HepG2 (cell line): ENCODE measurements around the gene TMEM214. TPM values are rescaled to one million over a fixed set of nuclear protein-coding genes. Genes with fewer than 3 reads are reported as not detected.

Source experiments
- ATAC-seq: fragments of 200-7000 bp; cut with Tn5 transposase; 3 replicates; pipeline ENCODE4 v1.9.1; 2020; ENCODE audit warnings: mild to moderate bottlenecking, moderate library complexity
- BruUV-seq: library from RNA; stranded (reverse); fragments of 400-500 nt; replicated peaks from 2 replicates; lab custom pipeline; 2021; lab: Mats Ljungman, UMichigan
- CTCF ChIA-PET: fragments of 300-600 bp; formaldehyde crosslinking; extraction: SDS; loops from one replicate; lab custom pipeline; 2021; ENCODE audit warnings: low total read pairs, inconsistent platforms, low intra/inter-chr PET ratio; lab: Yijun Ruan, JAX
- POLR2A ChIA-PET: fragments of 350-600 bp; sonication (Branson Sonifier 250); formaldehyde crosslinking; loops from one replicate; lab custom pipeline; 2020; ENCODE audit warnings: antibody characterized with exemption, inconsistent platforms; lab: Yijun Ruan, JAX
- DNase-seq: peaks from one replicate; pipeline ENCODE4 v3.0.0-alpha.2; 2015; ENCODE audit warnings: low spot score
- FAIRE-seq: peaks from 3 replicates; lab custom pipeline; 2011; peaks lifted over from hg19 to GRCh38; lab: Jason Lieb, UNC
- H2AFZ ChIP-seq: one replicate; pipeline ENCODE4 v1.6.1; 2011; ENCODE audit warnings: low read length, inconsistent platforms
- H3K27ac ChIP-seq: fragments of 300-600 bp; 3 replicates; pipeline ENCODE4 v1.8.0; 2011; ENCODE audit warnings: mixed run types, mild to moderate bottlenecking, mixed read lengths, low read length, inconsistent platforms; ENCODE audit not compliant: insufficient read depth; ENCODE audit errors: extremely low read length
- H3K27me3 ChIP-seq, 2 experiments: fragments of 200-600 bp in 1 of 2; 2 replicates in 1 of 2; 3 replicates in 1 of 2; pipeline versions ENCODE4 v1.6.0 to v1.8.0; 2011; ENCODE audit warnings: low read length in 2 of 2, mild to moderate bottlenecking in 2 of 2, moderate library complexity in 2 of 2, inconsistent platforms in 1 of 2; ENCODE audit not compliant: insufficient read depth in 2 of 2, control insufficient read depth in 1 of 2
- H3K36me3 ChIP-seq, 2 experiments: fragments of 200-600 bp in 1 of 2; replicated peaks in 1 of 2; 2 replicates in 1 of 2; 3 replicates in 1 of 2; pipeline versions ENCODE4 v1.5.1 to v1.8.0; 2011; ENCODE audit warnings: low read length in 2 of 2, inconsistent platforms in 1 of 2; ENCODE audit not compliant: insufficient read depth in 2 of 2, control insufficient read depth in 1 of 2
- H3K4me1 ChIP-seq: 2 replicates; pipeline ENCODE4 v1.5.1; 2012; ENCODE audit warnings: low read length, inconsistent platforms; ENCODE audit not compliant: insufficient read depth
- H3K4me2 ChIP-seq: 2 replicates; pipeline ENCODE4 v1.6.0; 2011; ENCODE audit warnings: low read depth, low read length, inconsistent platforms
- H3K4me3 ChIP-seq, 3 experiments: fragments of 200-600 bp in 1 of 3; sonication (generic), shearing (Covaris generic) in 1 of 3; replicated peaks in 1 of 3; 2 replicates each; pipeline ENCODE4 v1.5.1; 2011 to 2016; ENCODE audit warnings: low read length in 3 of 3, inconsistent platforms in 2 of 3, low read depth in 2 of 3, mild to moderate bottlenecking in 2 of 3, control low read depth in 1 of 3, mixed read lengths in 1 of 3; ENCODE audit not compliant: insufficient read depth in 1 of 3
- H3K79me2 ChIP-seq: one replicate; pipeline ENCODE4 v1.6.1; 2011; ENCODE audit warnings: low read length, inconsistent platforms; ENCODE audit not compliant: insufficient read depth
- H3K9ac ChIP-seq: 2 replicates; pipeline ENCODE4 v1.6.0; 2011; ENCODE audit warnings: mild to moderate bottlenecking, low read depth, low read length, inconsistent platforms; ENCODE audit not compliant: insufficient read depth
- H3K9me3 ChIP-seq: 2 replicates; pipeline ENCODE4 v1.5.1; 2012; ENCODE audit warnings: mild to moderate bottlenecking, low read length
- H4K20me1 ChIP-seq: 2 replicates; pipeline ENCODE4 v1.6.0; 2011; ENCODE audit warnings: inconsistent platforms, mild to moderate bottlenecking, low read length, moderate library complexity; ENCODE audit not compliant: insufficient read depth
- ARNT ChIP-seq: fragments of 450-650 bp; IDR thresholded peaks from 2 replicates; pipeline ENCODE4 v1.6.1; 2017
- CHD2 ChIP-seq: IDR thresholded peaks from 2 replicates; pipeline ENCODE4 v1.6.1; 2011; ENCODE audit warnings: low read depth, low read length, improper control_type of control experiment
- HNRNPK ChIP-seq: fragments of 200-400 bp; formaldehyde crosslinking; IDR thresholded peaks from 2 replicates; pipeline ENCODE4 v1.6.1; 2018; ENCODE audit warnings: low read length, low read depth, moderate library complexity, mild to moderate bottlenecking; ENCODE audit not compliant: poor library complexity, severe bottlenecking
- KAT7 ChIP-seq: IDR thresholded peaks from 2 replicates; pipeline ENCODE4 v1.6.1; 2018; ENCODE audit warnings: borderline replicate concordance, missing compliant biosample characterization
- ONECUT2 ChIP-seq: sonication (generic); formaldehyde crosslinking; IDR thresholded peaks from 2 replicates; pipeline ENCODE4 v1.4.0; 2020; ENCODE audit warnings: missing genetic modification reagents
- PLRG1 ChIP-seq: fragments of 450-650 bp; conservative IDR thresholded peaks from 2 replicates; pipeline ENCODE4 v1.6.1; 2016
- SMAD9 ChIP-seq: sonication (generic); formaldehyde crosslinking; IDR thresholded peaks from 2 replicates; pipeline ENCODE4 v1.5.1; 2020; ENCODE audit warnings: mild to moderate bottlenecking, missing genetic modification reagents
- ZNF317 ChIP-seq: sonication (generic); formaldehyde crosslinking; IDR thresholded peaks from 2 replicates; pipeline ENCODE4 v1.5.0; 2020; ENCODE audit warnings: mild to moderate bottlenecking, missing genetic modification reagents
- ZSCAN21 ChIP-seq: sonication (generic); formaldehyde crosslinking; IDR thresholded peaks from 2 replicates; pipeline ENCODE4 v1.8.0; 2022; ENCODE audit warnings: mild to moderate bottlenecking, missing genetic modification reagents, moderate library complexity, borderline replicate concordance
- ZSCAN30 ChIP-seq: sonication (generic); formaldehyde crosslinking; IDR thresholded peaks from 2 replicates; pipeline ENCODE4 v1.5.0; 2020; ENCODE audit warnings: mild to moderate bottlenecking, missing genetic modification reagents
- WGBS: methylation state at CpG from one replicate; pipeline ENCODE4 v1.1.6; 2017; ENCODE audit warnings: low lambda C conversion rate; 5-methylcytosine and 5-hydroxymethylcytosine counted together
- in situ Hi-C: cut with HindIII; loops from 2 replicates; pipeline ENCODE4 v1.10.0; 2017; ENCODE audit warnings: low pct_unique_long_range_greater_than_20kb; ENCODE audit not compliant: extremely low pct_ligation_motif_present
- intact Hi-C: fragments of 100-400 bp; cut with micrococcal nuclease; formaldehyde crosslinking; loops from one replicate; pipeline ENCODE4 v1.10.0; 2022; ENCODE audit not compliant: unreplicated experiment
- polyA plus RNA-seq, 8 experiments: library from polyadenylated mRNA; depleted of rRNA in 3 of 8; stranded (reverse) in 7 of 8; unstranded in 1 of 8; fragments of >200 nt; fragmentation: Illumina TruSeq in 4 of 8; extraction: Trizol in 4 of 8; gene quantifications; 2 replicates each; pipeline versions ENCODE4 v1.2.1 to v1.2.3, GENCODE V29; 2011 to 2016; ENCODE audit warnings: low read depth in 4 of 8, missing spikeins in 1 of 8, mixed read lengths in 1 of 8; ENCODE audit not compliant: insufficient read depth in 1 of 8
- total RNA-seq, 5 experiments: library from RNA; depleted of rRNA; stranded (reverse); fragments of >200 nt; fragmentation: Illumina TruSeq; extraction: Trizol; gene quantifications; 2 replicates each; pipeline ENCODE4 v1.2.3, GENCODE V29; 2016; ENCODE audit warnings: low read depth in 1 of 5
- TF ChIP-seq, protein P1 (sequence below): sonication (generic); formaldehyde crosslinking; IDR thresholded peaks from 2 replicates; pipeline ENCODE4 v1.4.0; 2020; ENCODE audit warnings: missing genetic modification reagents
- TF ChIP-seq, protein P2 (sequence below): sonication (generic); formaldehyde crosslinking; IDR thresholded peaks from 2 replicates; pipeline ENCODE4 v1.5.0; 2020; ENCODE audit warnings: mild to moderate bottlenecking, missing genetic modification reagents
- TF ChIP-seq, protein P3 (sequence below): sonication (generic); formaldehyde crosslinking; IDR thresholded peaks from 2 replicates; pipeline ENCODE4 v1.5.1; 2020; ENCODE audit warnings: missing genetic modification reagents, mild to moderate bottlenecking, borderline replicate concordance
- TF ChIP-seq, protein P4 (sequence below): sonication (generic); formaldehyde crosslinking; IDR thresholded peaks from 2 replicates; pipeline ENCODE4 v1.4.0; 2020; ENCODE audit warnings: missing genetic modification reagents

Gene TMEM214
- total and polyA plus RNA-seq, 2 of the 13 experiments (the other 11 are each of a cell fraction or from before 2014, with no cell fraction given): 58.3 to 132 TPM

DNA sequence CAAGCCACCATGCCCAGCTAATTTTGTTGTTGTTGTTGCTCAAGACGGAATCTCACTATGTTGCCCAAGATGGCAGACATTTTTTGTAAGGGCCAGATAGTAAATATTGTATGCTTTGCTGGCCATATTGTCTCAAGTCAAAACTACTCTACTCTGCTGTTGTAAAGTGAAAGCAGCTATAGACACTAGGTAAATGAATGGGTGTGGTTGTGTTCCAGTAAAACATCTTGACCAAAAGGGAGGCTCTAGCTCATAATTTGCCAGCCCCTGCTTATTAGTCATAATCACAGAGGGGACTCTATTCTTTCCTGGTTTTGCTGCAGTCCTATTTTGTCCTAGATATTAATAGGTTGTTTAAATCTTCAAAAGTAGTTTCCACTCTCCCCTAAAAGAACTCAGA is 37.8 kb upstream of the TMEM214 start:
- no peak for FAIRE-seq
- POLR2A ChIA-PET: no interaction called here
- in situ Hi-C loops: no loop called here
- TF ChIP-seq ARNT: no peak
- TF ChIP-seq ZSCAN21 (CRISPR knock-in tag): no peak
- no peak for TF ChIP-seq ONECUT2
- TF ChIP-seq, protein P1, sequence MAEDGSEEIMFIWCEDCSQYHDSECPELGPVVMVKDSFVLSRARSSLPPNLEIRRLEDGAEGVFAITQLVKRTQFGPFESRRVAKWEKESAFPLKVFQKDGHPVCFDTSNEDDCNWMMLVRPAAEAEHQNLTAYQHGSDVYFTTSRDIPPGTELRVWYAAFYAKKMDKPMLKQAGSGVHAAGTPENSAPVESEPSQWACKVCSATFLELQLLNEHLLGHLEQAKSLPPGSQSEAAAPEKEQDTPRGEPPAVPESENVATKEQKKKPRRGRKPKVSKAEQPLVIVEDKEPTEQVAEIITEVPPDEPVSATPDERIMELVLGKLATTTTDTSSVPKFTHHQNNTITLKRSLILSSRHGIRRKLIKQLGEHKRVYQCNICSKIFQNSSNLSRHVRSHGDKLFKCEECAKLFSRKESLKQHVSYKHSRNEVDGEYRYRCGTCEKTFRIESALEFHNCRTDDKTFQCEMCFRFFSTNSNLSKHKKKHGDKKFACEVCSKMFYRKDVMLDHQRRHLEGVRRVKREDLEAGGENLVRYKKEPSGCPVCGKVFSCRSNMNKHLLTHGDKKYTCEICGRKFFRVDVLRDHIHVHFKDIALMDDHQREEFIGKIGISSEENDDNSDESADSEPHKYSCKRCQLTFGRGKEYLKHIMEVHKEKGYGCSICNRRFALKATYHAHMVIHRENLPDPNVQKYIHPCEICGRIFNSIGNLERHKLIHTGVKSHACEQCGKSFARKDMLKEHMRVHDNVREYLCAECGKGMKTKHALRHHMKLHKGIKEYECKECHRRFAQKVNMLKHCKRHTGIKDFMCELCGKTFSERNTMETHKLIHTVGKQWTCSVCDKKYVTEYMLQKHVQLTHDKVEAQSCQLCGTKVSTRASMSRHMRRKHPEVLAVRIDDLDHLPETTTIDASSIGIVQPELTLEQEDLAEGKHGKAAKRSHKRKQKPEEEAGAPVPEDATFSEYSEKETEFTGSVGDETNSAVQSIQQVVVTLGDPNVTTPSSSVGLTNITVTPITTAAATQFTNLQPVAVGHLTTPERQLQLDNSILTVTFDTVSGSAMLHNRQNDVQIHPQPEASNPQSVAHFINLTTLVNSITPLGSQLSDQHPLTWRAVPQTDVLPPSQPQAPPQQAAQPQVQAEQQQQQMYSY: no peak
- no peak for TF ChIP-seq KAT7 (CRISPR knock-in tag)
- TF ChIP-seq ZSCAN30 (CRISPR knock-in tag): no peak
- no peak for TF ChIP-seq PLRG1
- no peak for TF ChIP-seq HNRNPK
- TF ChIP-seq CHD2: no peak
- TF ChIP-seq, protein P2, sequence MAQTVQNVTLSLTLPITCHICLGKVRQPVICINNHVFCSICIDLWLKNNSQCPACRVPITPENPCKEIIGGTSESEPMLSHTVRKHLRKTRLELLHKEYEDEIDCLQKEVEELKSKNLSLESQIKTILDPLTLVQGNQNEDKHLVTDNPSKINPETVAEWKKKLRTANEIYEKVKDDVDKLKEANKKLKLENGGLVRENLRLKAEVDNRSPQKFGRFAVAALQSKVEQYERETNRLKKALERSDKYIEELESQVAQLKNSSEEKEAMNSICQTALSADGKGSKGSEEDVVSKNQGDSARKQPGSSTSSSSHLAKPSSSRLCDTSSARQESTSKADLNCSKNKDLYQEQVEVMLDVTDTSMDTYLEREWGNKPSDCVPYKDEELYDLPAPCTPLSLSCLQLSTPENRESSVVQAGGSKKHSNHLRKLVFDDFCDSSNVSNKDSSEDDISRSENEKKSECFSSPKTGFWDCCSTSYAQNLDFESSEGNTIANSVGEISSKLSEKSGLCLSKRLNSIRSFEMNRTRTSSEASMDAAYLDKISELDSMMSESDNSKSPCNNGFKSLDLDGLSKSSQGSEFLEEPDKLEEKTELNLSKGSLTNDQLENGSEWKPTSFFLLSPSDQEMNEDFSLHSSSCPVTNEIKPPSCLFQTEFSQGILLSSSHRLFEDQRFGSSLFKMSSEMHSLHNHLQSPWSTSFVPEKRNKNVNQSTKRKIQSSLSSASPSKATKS (CRISPR knock-in tag): no peak
- TF ChIP-seq, protein P3, sequence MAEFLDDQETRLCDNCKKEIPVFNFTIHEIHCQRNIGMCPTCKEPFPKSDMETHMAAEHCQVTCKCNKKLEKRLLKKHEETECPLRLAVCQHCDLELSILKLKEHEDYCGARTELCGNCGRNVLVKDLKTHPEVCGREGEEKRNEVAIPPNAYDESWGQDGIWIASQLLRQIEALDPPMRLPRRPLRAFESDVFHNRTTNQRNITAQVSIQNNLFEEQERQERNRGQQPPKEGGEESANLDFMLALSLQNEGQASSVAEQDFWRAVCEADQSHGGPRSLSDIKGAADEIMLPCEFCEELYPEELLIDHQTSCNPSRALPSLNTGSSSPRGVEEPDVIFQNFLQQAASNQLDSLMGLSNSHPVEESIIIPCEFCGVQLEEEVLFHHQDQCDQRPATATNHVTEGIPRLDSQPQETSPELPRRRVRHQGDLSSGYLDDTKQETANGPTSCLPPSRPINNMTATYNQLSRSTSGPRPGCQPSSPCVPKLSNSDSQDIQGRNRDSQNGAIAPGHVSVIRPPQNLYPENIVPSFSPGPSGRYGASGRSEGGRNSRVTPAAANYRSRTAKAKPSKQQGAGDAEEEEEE (CRISPR knock-in tag): no peak
- TF ChIP-seq ZNF317: no peak
- no peak for TF ChIP-seq SMAD9 (CRISPR knock-in tag)
- TF ChIP-seq, protein P4, sequence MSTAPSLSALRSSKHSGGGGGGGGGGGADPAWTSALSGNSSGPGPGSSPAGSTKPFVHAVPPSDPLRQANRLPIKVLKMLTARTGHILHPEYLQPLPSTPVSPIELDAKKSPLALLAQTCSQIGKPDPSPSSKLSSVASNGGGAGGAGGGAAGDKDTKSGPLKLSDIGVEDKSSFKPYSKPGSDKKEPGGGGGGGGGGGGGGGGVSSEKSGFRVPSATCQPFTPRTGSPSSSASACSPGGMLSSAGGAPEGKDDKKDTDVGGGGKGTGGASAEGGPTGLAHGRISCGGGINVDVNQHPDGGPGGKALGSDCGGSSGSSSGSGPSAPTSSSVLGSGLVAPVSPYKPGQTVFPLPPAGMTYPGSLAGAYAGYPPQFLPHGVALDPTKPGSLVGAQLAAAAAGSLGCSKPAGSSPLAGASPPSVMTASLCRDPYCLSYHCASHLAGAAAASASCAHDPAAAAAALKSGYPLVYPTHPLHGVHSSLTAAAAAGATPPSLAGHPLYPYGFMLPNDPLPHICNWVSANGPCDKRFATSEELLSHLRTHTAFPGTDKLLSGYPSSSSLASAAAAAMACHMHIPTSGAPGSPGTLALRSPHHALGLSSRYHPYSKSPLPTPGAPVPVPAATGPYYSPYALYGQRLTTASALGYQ (CRISPR knock-in tag): no peak

More for the DNA sequence above, 37.8 kb upstream of the TMEM214 start:
- Histone ChIP-seq H3K36me3 (no peaks in the 10 kb centered on the region), H4K20me1 (no peaks in the 10 kb centered on the region), H3K4me2 (no peak overlapping the region), H3K9me3 (no peaks in the 10 kb centered on the region), H3K4me1 (peaks cover 9% of the 10 kb centered on the region), H3K4me3 (no peak overlapping the region), H2AFZ (no peak overlapping the region), H3K27me3 (peaks cover 0 to 9% of the 10 kb centered on the region in 2 experiments; a peak in 1 of 5 replicates), H3K9ac (no peak overlapping the region), H3K79me2 (no peaks in the 10 kb centered on the region), H3K27ac (no peak overlapping the region)
- intact Hi-C loops: no loop called here
- CTCF ChIA-PET: no interaction called here
- 25% methylated on average over 1 of the region's 1 CpG for WGBS
- DNase-seq: no peak
- BruUV-seq: no TSS peak
- no peak for ATAC-seq
